ENCODE data around the gene NTSR1. TPM values are rescaled to one million over a fixed set of nuclear protein-coding genes. Genes with fewer than 3 reads are reported as not detected.

NTSR1 gene
- total and polyA plus RNA-seq, 2 of the 13 experiments (the other 11 are each of a cell fraction or from before 2014, with no cell fraction given), result 0.09 to 0.12 TPM

- TF ChIP-seq ZBED4 (CRISPR knock-in tag; IDR thresholded peaks at IDR 0.05; ENCODE audit: borderline replicate concordance), result peak; percentile 69; the same call in 1 of the 2 replicates
- peak; percentile 72 for TF ChIP-seq ZNF430 (CRISPR knock-in tag; IDR thresholded peaks at IDR 0.05)
- TF ChIP-seq ZNF552 (CRISPR knock-in tag; IDR thresholded peaks at IDR 0.05; ENCODE audit: borderline replicate concordance), result no peak; the same call in 1 of the 2 replicates
- peak; percentile 41; the same call in 1 of the 2 replicates for TF ChIP-seq STAT5B (CRISPR knock-in tag; IDR thresholded peaks at IDR 0.05)
- peak; percentile 63 for TF ChIP-seq ATF3 (CRISPR knock-in tag; IDR thresholded peaks at IDR 0.05)
- TF ChIP-seq DDIT3 (CRISPR knock-in tag; IDR thresholded peaks at IDR 0.05), result no peak; the same call in 1 of the 2 replicates
- no peak for TF ChIP-seq ATM (IDR thresholded peaks at IDR 0.05; ENCODE audit: borderline replicate concordance)
- no peak for TF ChIP-seq SP2 (CRISPR knock-in tag; IDR thresholded peaks at IDR 0.05)
- 0 out of 2 replicates have a peak, but pooled peaks have one; percentile 78 for TF ChIP-seq BRF2 (CRISPR knock-in tag; IDR thresholded peaks at IDR 0.05)
- no peak for TF ChIP-seq RARG (CRISPR knock-in tag; IDR thresholded peaks at IDR 0.05; ENCODE audit: low read depth)
- TF ChIP-seq BORCS8-MEF2B (CRISPR knock-in tag; IDR thresholded peaks at IDR 0.05), result peak; percentile 85
- 0 out of 2 replicates have a peak, but pooled peaks have one; percentile 31 for TF ChIP-seq TP53 (CRISPR knock-in tag; conservative IDR thresholded peaks at IDR 0.05)
- TF ChIP-seq ZNF816 (CRISPR knock-in tag; IDR thresholded peaks at IDR 0.05; ENCODE audit: borderline replicate concordance), result no peak
- no peak for TF ChIP-seq ZNF670 (CRISPR knock-in tag; IDR thresholded peaks at IDR 0.05; ENCODE audit: borderline replicate concordance)
- no peak for TF ChIP-seq DBP (CRISPR knock-in tag; IDR thresholded peaks at IDR 0.05; ENCODE audit: not compliant biosample characterization)
- peak; percentile 76 for TF ChIP-seq SAP130 (CRISPR knock-in tag; IDR thresholded peaks at IDR 0.05; ENCODE audit: low read depth)
- peak; percentile 80; the same call in 1 of the 2 replicates for TF ChIP-seq STAT6 (CRISPR knock-in tag; IDR thresholded peaks at IDR 0.05; ENCODE audit: borderline replicate concordance)
- TF ChIP-seq ZNF557 (CRISPR knock-in tag; IDR thresholded peaks at IDR 0.05), result no peak; the same call in 1 of the 2 replicates
- TF ChIP-seq ZFP62 (CRISPR knock-in tag; IDR thresholded peaks at IDR 0.05), result no peak
- TF ChIP-seq CEBPG (CRISPR knock-in tag; IDR thresholded peaks at IDR 0.05), result no peak
- 0 out of 2 replicates have a peak, but pooled peaks have one; percentile 37 for TF ChIP-seq THAP11 (CRISPR knock-in tag; IDR thresholded peaks at IDR 0.05)
Observed at GRCh38 chr20:62795023-62795761, 86.6 kb downstream of the NTSR1 start (continued).
